HepG2 (cell line): ENCODE results near the gene USP38. TPM values are rescaled to one million over a fixed set of nuclear protein-coding genes. Genes with fewer than 3 reads are reported as not detected.
A peak's percentile ranks its signal among the peaks of the same experiment; 100 is the strongest.

Source experiments
- DNMT1 ChIP-seq: sonication (generic); formaldehyde crosslinking; IDR thresholded peaks from 2 replicates; pipeline ENCODE4 v1.5.1; 2020; ENCODE audit warnings: mild to moderate bottlenecking, missing genetic modification reagents
- DPF2 ChIP-seq: sonication (generic); formaldehyde crosslinking; IDR thresholded peaks from 2 replicates; pipeline ENCODE4 v1.4.0; 2020; ENCODE audit warnings: mild to moderate bottlenecking, low read depth, missing genetic modification reagents, borderline replicate concordance
- ELF1 ChIP-seq: sonication (generic); formaldehyde crosslinking; IDR thresholded peaks from 2 replicates; pipeline ENCODE4 v1.4.0; 2020; ENCODE audit warnings: missing genetic modification reagents
- FOSL2 ChIP-seq: sonication (generic); formaldehyde crosslinking; IDR thresholded peaks from 2 replicates; pipeline ENCODE4 v1.4.0; 2020; ENCODE audit warnings: missing genetic modification reagents
- KLF12 ChIP-seq: sonication (generic); formaldehyde crosslinking; IDR thresholded peaks from 2 replicates; pipeline ENCODE4 v1.4.0; 2020; ENCODE audit warnings: missing genetic modification reagents, borderline replicate concordance
- MIER3 ChIP-seq: IDR thresholded peaks from 2 replicates; pipeline ENCODE4 v1.6.1; 2016; ENCODE audit warnings: missing compliant biosample characterization, borderline replicate concordance
- NR2F2 ChIP-seq: IDR thresholded peaks from 2 replicates; pipeline ENCODE4 v1.6.1; 2012; ENCODE audit warnings: low read depth, inconsistent platforms, borderline replicate concordance
- ZBTB14 ChIP-seq: sonication (generic); formaldehyde crosslinking; IDR thresholded peaks from 2 replicates; pipeline ENCODE4 v1.4.0; 2020; ENCODE audit warnings: missing genetic modification reagents
- ZBTB43 ChIP-seq: sonication (generic); formaldehyde crosslinking; conservative IDR thresholded peaks from 2 replicates; pipeline ENCODE4 v1.4.0; 2020; ENCODE audit warnings: missing genetic modification reagents
- ZFY ChIP-seq: sonication (generic); formaldehyde crosslinking; IDR thresholded peaks from 2 replicates; pipeline ENCODE4 v1.4.0; 2020; ENCODE audit warnings: missing genetic modification reagents
- ZHX1 ChIP-seq: sonication (generic); formaldehyde crosslinking; IDR thresholded peaks from 2 replicates; pipeline ENCODE4 v1.8.1; 2022; ENCODE audit warnings: low read depth, mild to moderate bottlenecking, missing genetic modification reagents
- ZNF646 ChIP-seq: sonication (generic); formaldehyde crosslinking; IDR thresholded peaks from 2 replicates; pipeline ENCODE4 v1.9.0; 2021; ENCODE audit warnings: mild to moderate bottlenecking, missing genetic modification reagents
- polyA plus RNA-seq, 8 experiments: library from polyadenylated mRNA; depleted of rRNA in 3 of 8; stranded (reverse) in 7 of 8; unstranded in 1 of 8; fragments of >200 nt; fragmentation: Illumina TruSeq in 4 of 8; extraction: Trizol in 4 of 8; gene quantifications; 2 replicates each; pipeline versions ENCODE4 v1.2.1 to v1.2.3, GENCODE V29; 2011 to 2016; ENCODE audit warnings: low read depth in 4 of 8, missing spikeins in 1 of 8, mixed read lengths in 1 of 8; ENCODE audit not compliant: insufficient read depth in 1 of 8
- total RNA-seq, 5 experiments: library from RNA; depleted of rRNA; stranded (reverse); fragments of >200 nt; fragmentation: Illumina TruSeq; extraction: Trizol; gene quantifications; 2 replicates each; pipeline ENCODE4 v1.2.3, GENCODE V29; 2016; ENCODE audit warnings: low read depth in 1 of 5

Gene USP38
- total and polyA plus RNA-seq, 2 of the 13 experiments (the other 11 are each of a cell fraction or from before 2014, with no cell fraction given), result 4.5 to 11.8 TPM

- TF ChIP-seq NR2F2 (no peak), ZFY (peak; percentile 86), ZNF646 (CRISPR knock-in tag) (no peak), ELF1 (CRISPR knock-in tag) (peak; percentile 51), DNMT1 (CRISPR knock-in tag) (no peak; the same call in 1 of the 2 replicates), MIER3 (peak; percentile 56; the same call in 1 of the 2 replicates), ZHX1 (CRISPR knock-in tag) (0 out of 2 replicates have a peak, but pooled peaks have one; percentile 30), DPF2 (CRISPR knock-in tag) (no peak), ZBTB43 (peak; percentile 42; the same call in 1 of the 2 replicates), KLF12 (0 out of 2 replicates have a peak, but pooled peaks have one; percentile 64), ZBTB14 (no peak), FOSL2 (peak; percentile 36; the same call in 1 of the 2 replicates)
Observed at GRCh38 chr4:143184503-143185252, at the start of gene USP38 (continued).
